SK-N-SH (cell line): ENCODE results near the gene KRT72.

Experiments used
- CTCF ChIP-seq: fragments of 200-600 bp; sonication (generic); IDR thresholded peaks from 2 replicates; pipeline ENCODE4 v1.6.1; 2017; ENCODE audit warnings: antibody characterized with exemption, mild to moderate bottlenecking, moderate library complexity
- FOXJ3 ChIP-seq: sonication (generic); formaldehyde crosslinking; IDR thresholded peaks from 2 replicates; pipeline ENCODE4 v1.5.1; 2020; ENCODE audit warnings: mild to moderate bottlenecking, missing genetic modification reagents
- GABPA ChIP-seq: IDR thresholded peaks from 2 replicates; pipeline ENCODE4 v1.4.0; 2012; ENCODE audit warnings: low read depth, mild to moderate bottlenecking
- POLR2AphosphoS5 ChIP-seq: IDR thresholded peaks from 2 replicates; pipeline ENCODE4 v1.6.1; 2012; ENCODE audit warnings: low read depth, low read length
- YY1 ChIP-seq: IDR thresholded peaks from 2 replicates; pipeline ENCODE4 v1.4.0; 2012; ENCODE audit warnings: low read depth, mild to moderate bottlenecking
- TF ChIP-seq, protein P1 (sequence below): IDR thresholded peaks from 2 replicates; pipeline ENCODE4; 2012
- TF ChIP-seq, protein P2 (sequence below): IDR thresholded peaks from 2 replicates; pipeline ENCODE4 v1.4.0; 2012; ENCODE audit warnings: low read depth

DNA sequence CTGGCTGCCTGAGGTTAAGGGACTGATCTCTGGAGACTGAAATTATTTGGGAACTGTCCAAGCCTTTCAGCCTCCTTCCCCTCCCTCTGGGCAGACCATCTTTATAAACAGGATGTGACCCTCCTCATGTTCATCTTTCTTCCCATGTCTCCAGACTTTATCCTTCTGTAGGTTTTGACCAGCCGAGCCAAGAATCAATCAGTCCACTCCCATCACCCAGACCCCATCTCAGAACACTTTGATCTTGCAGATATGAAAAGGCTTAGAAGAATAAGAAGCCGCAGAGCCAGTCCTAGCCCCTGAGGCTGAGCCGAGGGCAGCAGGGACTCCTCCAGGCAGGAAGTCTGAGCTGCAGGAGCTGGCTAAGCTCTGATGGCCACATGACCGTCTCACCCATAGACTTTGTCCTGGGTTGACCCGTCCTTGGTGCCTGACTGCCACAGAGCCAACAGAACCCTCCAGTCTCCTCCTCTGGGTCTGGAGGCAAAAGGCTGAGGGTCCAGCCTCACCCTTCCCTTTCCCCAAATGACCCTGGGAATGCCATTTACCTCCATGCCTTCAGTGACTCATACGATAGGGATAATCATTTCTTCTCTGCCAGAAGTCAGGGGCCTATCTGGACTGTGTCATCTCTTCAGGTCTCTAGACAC is 49.9 kb downstream of the KRT72 start:
- TF ChIP-seq GABPA (no peak), FOXJ3 (CRISPR knock-in tag) (no peak), CTCF (no peak), POLR2AphosphoS5 (no peak), YY1 (no peak)
- TF ChIP-seq, protein P1, sequence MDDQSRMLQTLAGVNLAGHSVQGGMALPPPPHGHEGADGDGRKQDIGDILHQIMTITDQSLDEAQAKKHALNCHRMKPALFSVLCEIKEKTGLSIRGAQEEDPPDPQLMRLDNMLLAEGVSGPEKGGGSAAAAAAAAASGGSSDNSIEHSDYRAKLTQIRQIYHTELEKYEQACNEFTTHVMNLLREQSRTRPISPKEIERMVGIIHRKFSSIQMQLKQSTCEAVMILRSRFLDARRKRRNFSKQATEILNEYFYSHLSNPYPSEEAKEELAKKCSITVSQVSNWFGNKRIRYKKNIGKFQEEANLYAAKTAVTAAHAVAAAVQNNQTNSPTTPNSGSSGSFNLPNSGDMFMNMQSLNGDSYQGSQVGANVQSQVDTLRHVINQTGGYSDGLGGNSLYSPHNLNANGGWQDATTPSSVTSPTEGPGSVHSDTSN: no peak
- TF ChIP-seq, protein P2, sequence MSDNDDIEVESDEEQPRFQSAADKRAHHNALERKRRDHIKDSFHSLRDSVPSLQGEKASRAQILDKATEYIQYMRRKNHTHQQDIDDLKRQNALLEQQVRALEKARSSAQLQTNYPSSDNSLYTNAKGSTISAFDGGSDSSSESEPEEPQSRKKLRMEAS: no peak
